GM21515 (cell line): Measurements from ENCODE around the gene KIF26B.

ENCODE experiments used
- ATAC-seq: cut with Tn5 transposase; IDR thresholded peaks from one replicate; pipeline ENCODE4 v1.9.1; 2021; ENCODE audit not compliant: unreplicated experiment

Gene KIF26B

GRCh38 chr1:245580651-245581050 is 425.9 kb downstream of the KIF26B start:
- ATAC-seq = no peak

GRCh38 chr1:245582026-245582425 is 427.2 kb downstream of the KIF26B start:
- ATAC-seq = no peak

DNA sequence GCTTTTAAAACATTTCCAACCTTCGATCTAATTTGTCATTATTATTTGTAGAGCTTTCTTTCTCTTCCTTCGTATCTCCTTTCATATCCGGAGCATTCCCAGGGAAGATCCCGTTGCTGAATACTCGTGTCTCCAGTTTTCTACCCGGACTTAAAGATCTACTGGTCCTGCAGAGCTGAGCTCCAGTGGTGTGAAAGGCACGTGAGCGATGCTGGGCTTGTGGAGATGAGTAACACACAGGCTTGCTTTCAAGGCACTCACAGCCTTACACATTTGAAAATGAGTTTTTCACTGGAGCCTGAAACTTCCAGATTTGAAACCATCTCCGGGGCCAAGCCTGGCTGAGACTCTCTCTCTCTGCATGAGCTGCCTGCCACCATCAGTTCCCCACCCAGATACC is 428.3 kb downstream of the KIF26B start:
- ATAC-seq = no peak

DNA sequence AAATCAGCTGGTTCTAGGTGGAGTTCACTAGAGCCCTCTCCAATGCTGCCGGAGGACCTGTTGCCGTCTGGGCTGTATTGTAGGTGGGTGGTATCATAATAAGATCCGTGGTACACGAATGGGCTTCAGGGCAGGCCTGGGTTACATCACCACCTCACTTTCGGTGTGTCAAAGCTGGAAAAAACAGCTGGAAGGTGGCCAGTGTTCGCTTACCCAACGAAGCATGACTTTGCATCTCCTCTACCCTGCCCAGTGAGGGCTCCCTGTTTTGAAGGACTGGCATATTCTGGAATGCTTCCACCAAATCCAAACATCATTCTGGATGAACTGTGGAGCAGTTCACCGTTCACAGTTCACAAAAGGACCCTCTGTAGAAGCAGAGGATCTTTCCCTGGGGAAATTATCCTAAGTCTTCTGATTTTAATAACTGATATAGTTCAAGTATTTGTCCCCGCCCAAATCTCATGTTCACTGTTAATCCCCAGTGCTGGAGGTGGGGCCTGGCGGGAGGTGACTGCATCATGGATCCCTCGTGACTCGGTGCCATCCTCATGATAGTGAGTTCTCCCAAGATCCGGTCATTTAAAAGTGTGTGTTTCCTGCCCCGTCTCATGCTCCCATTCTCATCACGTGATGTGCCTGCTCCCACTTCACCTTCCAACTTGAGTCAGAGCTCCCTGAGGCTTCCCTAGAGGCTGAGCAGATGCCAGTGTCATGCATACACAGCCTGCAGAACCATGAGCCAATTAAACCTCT is 429.0 kb downstream of the KIF26B start:
- no peak for ATAC-seq

GRCh38 chr1:245585252-245585959 is 430.6 kb downstream of the KIF26B start:
- no peak for ATAC-seq

DNA sequence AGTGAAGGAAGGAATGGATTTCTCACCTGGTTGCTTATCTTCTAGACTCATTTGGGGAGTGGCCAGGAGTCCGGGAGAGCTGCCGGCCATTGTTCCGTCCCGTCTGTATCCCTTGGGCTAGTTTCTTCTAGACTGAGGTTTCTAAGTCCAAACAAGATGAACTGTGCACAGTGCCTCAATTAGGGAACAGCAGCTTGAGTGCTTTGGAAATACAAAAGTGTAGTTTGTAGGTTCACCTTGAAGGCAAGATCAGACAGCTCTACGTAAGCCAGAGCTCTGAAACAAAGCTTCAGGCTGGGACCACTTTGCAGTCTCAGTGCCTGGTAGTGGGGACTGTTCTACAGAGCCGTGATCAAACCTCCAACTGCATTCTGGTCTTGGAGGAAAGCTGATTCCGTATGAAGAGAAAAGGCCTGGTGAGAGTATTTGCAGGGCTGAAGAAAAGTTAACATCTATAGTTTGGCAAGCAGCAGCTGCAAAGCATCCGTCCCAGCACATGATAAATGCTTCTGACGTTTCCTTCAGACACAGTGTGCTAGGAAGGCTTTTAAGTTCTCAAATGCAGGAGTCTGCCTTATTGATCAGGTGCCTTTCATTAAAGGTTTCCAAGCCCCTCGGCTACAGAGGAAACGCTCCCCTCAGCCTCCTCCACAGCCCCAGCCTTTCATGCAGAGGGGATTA is 432.8 kb downstream of the KIF26B start:
- ATAC-seq = no peak

GRCh38 chr1:245588116-245588639 is 433.4 kb downstream of the KIF26B start:
- no peak for ATAC-seq

- no peak for ATAC-seq
These were observed 434.5 kb downstream of the KIF26B start for GRCh38 chr1:245589316-245589715.

DNA sequence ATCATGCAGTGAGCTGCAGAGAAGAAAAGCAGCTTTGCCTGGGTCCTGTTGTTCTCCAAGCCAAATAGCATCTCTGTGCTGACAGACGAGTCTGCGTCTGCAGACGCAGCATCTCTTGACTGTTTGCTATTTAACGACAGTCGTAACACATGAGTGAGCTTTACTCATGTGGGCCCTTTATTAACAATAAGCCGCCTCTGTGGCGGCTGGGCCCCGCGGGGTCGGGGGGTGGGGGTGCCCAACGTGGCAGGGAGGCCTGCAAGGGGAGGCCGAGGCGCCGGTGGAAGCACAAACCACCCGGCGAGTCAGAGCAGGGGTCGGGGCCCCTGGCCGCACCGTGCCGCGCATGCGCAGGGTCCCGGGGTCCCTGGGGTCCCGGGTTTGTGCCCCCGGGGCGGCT is 435.1 kb downstream of the KIF26B start:
- no peak for ATAC-seq

GRCh38 chr1:245590726-245591125 is 435.9 kb downstream of the KIF26B start:
- no peak for ATAC-seq

GRCh38 chr1:245591346-245592188 is 436.8 kb downstream of the KIF26B start:
- ATAC-seq = no peak

DNA sequence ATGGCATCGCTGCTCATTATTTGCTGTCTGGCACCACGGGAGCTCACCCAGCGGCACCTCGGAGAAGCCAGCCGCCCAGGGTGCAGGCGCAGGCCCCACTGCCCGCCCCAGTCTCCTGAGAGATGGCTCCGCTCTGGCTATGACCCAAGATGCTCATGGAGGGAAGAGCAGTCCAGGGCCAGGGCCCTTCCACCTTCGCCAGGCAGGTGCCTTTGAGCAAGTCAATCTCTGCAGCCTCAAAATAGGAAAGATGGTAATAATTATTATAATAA is 437.3 kb downstream of the KIF26B start:
- no peak for ATAC-seq

GRCh38 chr1:245598524-245599305 is 443.9 kb downstream of the KIF26B start:
- no peak for ATAC-seq

DNA sequence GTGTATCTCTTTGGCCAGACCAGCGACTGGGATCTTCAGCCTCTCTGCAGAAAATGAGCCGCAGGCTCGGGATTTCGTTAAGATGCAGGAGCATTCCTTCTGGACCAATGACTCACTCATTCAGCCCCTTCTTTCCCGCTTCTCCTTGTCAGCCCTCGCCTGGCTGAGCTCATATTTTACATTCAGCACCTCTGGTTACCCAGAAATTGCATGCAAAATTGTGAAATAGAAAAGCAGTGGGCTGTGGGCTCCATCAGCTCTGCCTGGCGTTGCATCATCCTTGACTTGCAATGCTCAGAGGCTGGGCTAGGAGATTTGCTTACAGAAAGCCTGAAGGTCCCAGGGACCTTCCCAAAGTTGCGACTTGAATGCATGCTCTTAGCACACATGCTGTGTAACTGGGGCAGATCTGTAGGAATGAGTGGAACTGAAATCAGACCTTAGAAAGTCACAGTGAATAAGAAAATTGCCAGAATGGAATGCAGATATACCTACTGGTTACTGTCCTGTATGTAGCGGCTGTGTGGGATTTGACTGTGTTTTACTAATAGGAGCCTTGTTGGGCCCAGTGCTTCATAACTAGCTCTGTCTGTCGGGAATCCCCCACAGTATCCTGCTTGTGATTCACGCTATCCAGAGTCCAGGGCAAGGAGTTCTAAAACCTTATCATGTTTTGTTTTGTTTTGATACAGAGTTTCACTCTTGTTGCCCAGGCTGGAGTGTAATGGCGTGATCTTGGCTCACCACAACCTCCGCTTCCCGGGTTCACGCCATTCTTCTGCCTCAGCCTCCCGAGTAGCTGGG is 444.8 kb downstream of the KIF26B start:
- no peak for ATAC-seq

DNA sequence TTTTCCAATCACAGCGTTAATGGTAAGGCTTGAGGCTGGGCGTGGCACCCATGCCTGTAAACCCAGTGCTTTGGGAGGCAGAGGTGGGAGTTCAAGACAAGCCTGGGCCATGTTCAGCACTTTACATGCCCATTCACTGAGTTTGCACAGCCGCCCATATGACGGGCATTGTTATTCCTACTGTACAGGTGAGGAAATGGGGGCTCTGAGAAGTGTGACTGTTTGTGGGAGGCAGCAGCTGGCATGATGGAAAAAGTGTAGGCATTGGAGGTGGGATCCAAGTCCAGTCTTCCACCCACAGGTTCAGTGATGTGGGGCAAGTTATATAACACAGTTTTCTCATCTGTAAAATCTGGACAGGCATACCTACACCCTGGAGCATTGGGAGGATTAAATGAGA is 445.9 kb downstream of the KIF26B start:
- no peak for ATAC-seq

- ATAC-seq = no peak
These were observed 448.6 kb downstream of the KIF26B start for GRCh38 chr1:245603311-245603865.

- no peak for ATAC-seq
These were observed 450.2 kb downstream of the KIF26B start for GRCh38 chr1:245604979-245605378.

GRCh38 chr1:245605480-245606156 is 450.8 kb downstream of the KIF26B start:
- no peak for ATAC-seq
